GM19438 (cell line): Measurements from ENCODE around the gene LDLRAD4.
"Not testable (repeated sequence)": the region's sequence is repeated elsewhere in the genome, so short reads cannot be mapped to it uniquely, and the experiment has no call there.

Source experiments
- ATAC-seq: cut with Tn5 transposase; IDR thresholded peaks from one replicate; pipeline ENCODE4 v1.9.1; 2021; ENCODE audit warnings: low read depth; ENCODE audit not compliant: unreplicated experiment

Gene LDLRAD4

GRCh38 chr18:13661051-13661778, 442.7 kb downstream of the LDLRAD4 start:
- no peak for ATAC-seq

- no peak for ATAC-seq
Observed at GRCh38 chr18:13661779-13662256, 443.3 kb downstream of the LDLRAD4 start.

GRCh38 chr18:13672657-13673056, 454.1 kb downstream of the LDLRAD4 start:
- ATAC-seq, result no peak

- no peak for ATAC-seq
Observed at GRCh38 chr18:13676471-13676870, 457.9 kb downstream of the LDLRAD4 start.

- ATAC-seq, result not testable (repeated sequence)
Observed at GRCh38 chr18:13677350-13677749, 458.8 kb downstream of the LDLRAD4 start.

- ATAC-seq, result no peak
Observed at GRCh38 chr18:13680612-13681011, 462.1 kb downstream of the LDLRAD4 start.

GRCh38 chr18:13681701-13682100, 463.1 kb downstream of the LDLRAD4 start:
- no peak for ATAC-seq

- ATAC-seq, result no peak
Observed at GRCh38 chr18:13684546-13684945, 466.0 kb downstream of the LDLRAD4 start.

GRCh38 chr18:13688191-13689136, 469.9 kb downstream of the LDLRAD4 start:
- no peak for ATAC-seq

GRCh38 chr18:13690060-13690459, 471.5 kb downstream of the LDLRAD4 start:
- not testable (repeated sequence) for ATAC-seq

- ATAC-seq, result not testable (repeated sequence)
Observed at GRCh38 chr18:13695337-13695736, 476.8 kb downstream of the LDLRAD4 start.

- no peak for ATAC-seq
Observed at GRCh38 chr18:13696961-13697360, 478.4 kb downstream of the LDLRAD4 start.

- ATAC-seq, result no peak
Observed at GRCh38 chr18:13700153-13700552, 481.6 kb downstream of the LDLRAD4 start.
